ENCODE data around the gene KIF9.
"Not testable (repeated sequence)": the region's sequence is repeated elsewhere in the genome, so short reads cannot be mapped to it uniquely, and the experiment has no call there.

KIF9 gene

DNA sequence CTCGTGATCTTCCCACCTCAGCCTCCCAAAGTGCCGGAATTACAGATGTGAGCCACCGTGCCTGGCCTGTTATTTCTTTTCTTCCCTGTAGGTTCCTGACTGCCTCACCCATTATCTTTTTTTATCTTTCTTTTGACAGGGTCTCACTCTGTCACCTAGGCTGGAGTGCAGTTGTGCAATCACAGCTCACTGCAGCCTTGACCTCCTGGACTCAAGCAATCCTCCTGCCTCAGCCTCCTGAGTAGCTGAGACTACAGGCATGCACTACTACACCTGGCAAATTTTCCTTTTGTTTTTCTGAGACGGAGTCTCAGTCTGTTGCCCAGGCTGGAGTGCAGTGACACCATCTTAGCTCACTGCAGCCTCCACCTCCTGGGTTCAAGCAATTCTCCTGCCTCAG lies 100.9 kb downstream of the KIF9 start:
- not testable (repeated sequence) for DNase-seq (ENCODE audit: low spot score)

DNA sequence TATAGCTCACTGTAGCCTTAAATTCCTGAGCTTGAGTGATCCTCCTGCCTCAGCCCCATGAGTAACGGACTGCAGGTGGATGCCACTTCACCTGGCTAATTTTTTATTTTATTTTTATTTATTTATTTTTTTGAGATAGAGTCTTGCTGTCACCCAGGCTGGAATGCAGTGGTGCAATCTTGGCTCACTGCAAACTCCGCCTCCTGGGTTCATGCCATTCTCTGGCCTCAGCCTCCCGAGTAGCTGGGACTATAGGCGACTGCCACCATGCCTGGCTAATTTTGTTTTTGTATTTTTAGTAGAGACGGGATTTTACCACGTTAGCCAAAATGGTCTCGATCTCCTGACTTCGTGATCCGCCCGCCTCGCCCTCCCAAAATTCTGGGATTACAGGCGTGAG lies 102.6 kb downstream of the KIF9 start:
- DNase-seq (ENCODE audit: low spot score): not testable (repeated sequence)
